Midbrain (tissue), 1 donor: Measurements from ENCODE around the gene PAQR8.

Experiments used
- DNase-seq: peaks from one replicate; lab custom pipeline; 2025; lab: John Stamatoyannopoulos, UW

PAQR8 gene

GRCh38 chr6:52347818-52348217, 14.1 kb upstream of the PAQR8 start:
- no peak for DNase-seq

DNA sequence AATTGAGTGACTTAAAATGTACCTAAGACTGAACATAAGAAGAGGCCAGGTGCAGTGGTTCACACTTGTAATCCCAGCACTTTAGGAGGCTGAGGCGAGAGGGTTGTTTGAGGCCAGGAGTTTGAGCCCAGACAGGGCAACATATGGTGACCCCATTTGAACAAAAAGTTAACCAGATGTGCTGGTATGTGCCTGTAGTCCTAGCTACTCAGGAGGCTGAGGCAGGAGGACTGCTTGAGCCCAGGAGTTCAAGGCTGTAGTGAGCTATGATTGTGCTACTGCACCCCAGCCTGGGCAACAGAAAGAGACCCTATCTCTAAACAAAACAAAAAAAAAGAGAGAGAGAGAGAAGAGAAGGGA, 10.1 kb upstream of the PAQR8 start:
- DNase-seq: no peak

GRCh38 chr6:52352239-52353018, 9.5 kb upstream of the PAQR8 start:
- DNase-seq: no peak

DNA sequence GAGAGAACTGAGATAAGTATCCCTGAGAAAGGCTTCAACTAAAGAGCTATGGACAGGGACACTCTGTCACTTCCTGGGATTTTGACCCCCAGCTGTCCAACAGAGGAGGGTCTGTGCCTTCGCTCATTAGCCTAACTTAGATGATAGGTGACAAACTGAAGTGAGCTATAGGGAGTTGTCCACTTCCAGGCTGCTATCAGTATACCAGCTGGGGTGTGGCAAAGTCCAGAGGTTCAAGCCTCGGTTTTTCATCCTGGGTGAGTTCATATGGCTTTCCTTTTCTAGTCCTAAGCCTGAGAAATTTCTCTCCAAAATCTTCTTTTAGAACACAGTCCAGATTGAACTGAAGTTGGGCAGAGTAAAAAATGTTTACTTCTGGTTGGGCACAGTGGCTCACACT, 5.9 kb upstream of the PAQR8 start:
- DNase-seq: no peak

DNA sequence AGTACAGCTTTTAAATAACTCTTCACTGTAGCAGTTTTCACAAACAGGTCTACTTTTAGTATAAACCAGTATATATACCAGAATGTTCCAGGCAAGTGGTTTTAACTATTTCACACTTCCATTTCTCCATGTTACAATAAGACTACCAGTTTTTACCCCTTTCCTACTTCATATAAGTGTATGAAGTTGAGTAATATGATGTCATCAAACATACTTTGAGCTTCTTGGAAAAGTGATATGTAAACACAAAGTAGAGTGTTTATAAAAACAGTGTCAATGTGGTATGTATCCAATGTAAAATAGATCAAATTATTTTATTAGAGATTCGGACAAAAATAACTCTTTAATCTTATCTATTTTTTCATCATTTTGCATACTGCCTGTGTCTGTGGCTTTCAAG, 2.5 kb upstream of the PAQR8 start:
- DNase-seq: no peak

DNA sequence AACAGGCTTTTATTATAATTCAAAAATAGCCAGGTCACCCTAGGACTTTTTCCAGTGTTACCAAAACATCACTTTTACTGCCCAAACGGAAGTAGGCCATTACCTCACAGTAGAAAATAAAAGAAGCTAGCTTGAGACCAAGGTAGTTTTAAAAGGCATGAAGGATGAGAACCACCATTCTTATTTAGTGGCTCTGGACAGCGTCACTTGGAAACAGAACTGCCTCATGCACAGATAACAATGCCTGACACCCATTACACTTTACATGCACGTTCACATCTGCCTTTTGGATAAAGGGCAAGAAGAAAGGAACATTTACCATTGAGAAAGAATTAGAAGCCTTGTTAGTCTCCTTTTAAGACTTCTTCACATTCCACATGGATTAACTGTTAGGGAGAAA, 1.9 kb upstream of the PAQR8 start:
- no peak for DNase-seq

GRCh38 chr6:52360601-52361413, 1.1 kb upstream of the PAQR8 start:
- no peak for DNase-seq

- DNase-seq: no peak
Measured at GRCh38 chr6:52361414-52361944, 472 bp upstream of the PAQR8 start.

DNA sequence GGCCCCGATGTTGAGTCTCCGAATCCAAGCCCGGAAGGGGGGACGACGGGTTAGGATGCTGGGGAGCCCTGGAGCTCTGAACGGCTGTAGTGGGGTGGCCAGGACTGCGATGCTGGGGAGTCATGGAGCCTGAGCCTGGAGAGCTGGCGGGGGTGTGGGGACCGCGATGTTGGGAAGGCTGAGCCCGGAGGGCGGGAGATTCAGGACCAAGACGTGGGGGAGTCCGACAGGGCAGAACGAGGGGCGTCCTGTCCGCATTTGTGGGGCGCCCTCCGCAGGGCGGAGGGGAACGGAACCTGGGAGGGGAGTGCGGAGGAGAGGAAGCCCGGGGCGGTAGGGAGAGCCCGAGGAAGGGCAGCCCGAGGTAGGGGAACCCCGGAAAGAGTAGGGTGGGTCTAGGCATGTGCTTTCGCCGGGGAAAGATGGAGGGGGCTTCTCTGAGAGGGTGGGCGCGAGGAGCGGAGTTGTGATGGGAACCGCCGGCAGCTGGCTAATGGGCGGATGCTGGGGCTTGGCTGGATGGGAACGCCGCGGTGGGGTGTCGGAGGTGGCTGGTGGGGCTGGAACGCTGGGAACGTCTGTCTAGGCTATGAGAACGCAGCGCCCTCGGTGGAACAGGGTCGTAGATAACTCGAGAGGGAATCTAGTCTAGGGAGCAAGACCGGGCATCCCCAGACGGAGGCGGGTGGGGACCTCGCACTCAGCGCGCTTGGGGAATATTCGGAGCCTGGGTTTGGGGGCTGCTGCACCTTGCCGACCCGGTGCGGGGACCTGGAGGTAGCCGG, 684 bp downstream of the PAQR8 start:
- peak; percentile 57 for DNase-seq

- peak; percentile 45 for DNase-seq
Measured at GRCh38 chr6:52363228-52363867, 1.4 kb downstream of the PAQR8 start.

DNA sequence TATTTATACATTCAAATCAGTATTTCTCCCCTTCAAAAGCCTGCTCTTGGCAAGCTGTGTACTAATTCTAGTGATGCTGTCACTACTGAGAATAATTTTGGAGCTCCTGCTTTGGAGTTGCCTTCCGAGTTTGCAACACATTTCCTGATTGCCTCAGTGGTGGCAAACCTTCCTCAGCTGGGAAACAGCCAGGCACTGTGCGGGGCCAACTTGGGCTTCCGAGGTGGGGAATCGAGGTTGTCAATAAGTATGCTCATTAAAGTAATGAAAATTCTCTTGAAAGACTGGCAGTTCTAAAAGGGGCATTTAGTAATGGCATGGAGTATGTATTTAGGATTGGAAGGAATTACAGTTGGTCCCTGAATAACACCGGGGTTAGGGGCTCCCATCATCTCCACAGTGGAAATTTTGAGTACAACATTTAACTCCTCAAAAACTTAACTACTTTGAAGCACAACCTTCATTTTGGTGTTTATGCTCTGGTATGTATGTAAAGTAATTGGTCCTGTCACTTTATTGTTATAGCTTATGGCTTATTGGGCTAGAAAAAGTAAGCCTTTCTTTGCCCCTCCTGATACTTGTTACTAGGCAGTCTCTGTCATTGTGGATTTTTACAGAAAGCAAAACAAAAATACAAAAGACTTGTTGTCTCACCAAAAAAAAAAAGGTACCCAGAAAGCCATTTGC, 2.7 kb downstream of the PAQR8 start:
- peak; percentile 61 for DNase-seq

GRCh38 chr6:52365317-52365716, 3.4 kb downstream of the PAQR8 start:
- DNase-seq: peak; percentile 52

- DNase-seq: peak; percentile 51
Measured at GRCh38 chr6:52365866-52366540, 4.1 kb downstream of the PAQR8 start.

DNA sequence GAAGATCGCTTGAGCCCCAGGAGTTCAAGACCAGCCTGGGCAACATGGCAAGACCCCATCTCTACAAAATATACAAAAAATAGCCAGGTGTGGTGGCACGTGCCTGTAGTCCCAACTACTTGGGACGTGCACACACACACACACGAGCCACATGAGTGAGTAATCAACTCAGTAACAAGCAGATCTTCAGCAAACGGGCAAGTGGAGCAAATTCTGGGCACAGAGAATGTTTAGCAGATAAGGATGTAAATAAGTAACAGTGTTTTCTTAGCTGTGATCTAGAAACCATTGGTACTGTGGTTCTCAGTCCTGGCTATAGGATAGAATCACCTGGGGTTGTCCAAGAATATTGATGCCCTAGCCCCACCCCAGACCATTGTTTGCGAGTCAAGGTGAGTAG, 6.1 kb downstream of the PAQR8 start:
- no peak for DNase-seq

- no peak for DNase-seq
Measured at GRCh38 chr6:52369234-52369633, 7.3 kb downstream of the PAQR8 start.

- DNase-seq: no peak
Measured at GRCh38 chr6:52371656-52372191, 9.8 kb downstream of the PAQR8 start.

DNA sequence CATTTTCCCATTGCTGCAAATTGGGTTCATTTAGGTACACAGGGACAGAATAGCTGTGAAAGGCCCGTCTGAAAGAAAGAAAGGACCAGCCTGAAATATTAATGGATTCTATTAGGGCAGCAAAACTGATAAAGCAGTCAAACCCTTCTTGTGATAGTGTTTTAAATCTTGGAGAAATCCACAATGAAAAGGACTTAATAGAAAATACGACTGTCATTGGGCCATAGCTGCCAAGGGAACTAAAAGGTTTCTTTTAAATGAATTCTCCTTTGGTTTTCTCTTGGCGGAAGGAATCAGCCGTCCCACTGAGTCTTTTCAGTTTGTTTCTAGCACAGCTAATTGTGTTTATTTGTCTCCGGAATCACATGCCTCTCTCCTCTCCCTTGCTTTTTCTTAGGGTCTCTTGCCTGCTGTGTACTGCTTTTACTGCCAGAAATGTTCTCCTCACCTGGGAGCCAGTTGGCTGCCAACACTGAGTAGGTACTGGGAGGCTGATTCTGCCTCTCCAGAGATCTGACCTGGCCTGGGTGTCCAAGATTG, 11.3 kb downstream of the PAQR8 start:
- peak; percentile 63 for DNase-seq

DNA sequence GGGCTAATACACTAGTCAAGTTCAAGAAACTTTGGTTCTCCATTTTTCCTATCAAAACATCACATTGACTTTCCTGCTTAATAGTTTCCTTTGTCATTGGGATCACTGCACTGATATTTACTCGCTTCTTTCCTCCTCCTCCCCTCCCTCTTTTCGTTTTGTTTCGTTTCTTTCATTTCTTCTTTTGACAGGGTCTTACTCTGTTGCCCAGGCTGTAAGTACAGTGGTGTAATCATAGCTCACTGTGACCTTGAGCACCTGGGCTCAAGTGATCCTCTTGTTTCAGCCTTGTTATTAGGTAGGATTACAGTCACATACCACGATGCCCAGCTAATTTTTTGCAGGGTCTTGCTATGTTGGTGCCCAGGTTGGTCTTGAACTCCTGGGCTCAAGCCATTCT, 12.3 kb downstream of the PAQR8 start:
- no peak for DNase-seq

DNA sequence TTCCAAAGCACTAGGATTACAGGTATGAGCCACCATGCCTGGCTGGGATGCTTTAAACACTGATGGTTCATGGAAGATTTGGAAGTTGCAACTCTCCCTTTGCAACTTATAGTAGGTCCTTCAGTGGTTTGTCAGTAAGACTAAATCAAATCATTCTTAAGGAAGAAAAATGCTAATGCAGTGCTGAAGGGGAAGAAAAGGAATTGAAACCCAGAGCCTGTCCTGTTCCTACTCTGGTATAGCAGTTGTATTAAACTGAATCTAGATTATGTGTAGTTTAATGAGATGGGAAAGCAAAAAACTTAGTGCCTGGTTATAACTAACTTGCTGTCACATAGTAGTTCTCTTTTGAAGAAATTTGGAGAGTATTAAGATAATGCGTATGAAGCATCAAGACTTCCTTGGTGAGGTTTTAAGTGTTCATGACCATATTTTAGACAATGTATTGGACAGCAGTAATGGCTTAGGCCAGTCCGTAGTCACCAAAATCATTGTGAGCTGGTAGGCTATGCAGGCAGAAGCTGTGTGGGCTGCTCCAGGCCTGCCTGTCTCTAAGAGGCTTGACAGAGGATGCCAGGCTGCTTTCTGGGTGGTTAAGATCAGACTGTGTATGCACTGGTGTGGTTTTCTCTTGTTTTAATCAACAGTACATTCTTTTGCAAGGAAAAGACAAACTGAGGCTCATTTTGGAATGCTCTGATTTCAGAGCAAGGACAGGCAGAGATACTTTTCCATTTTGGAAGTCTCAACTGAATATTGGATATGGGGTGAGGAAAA, 14.0 kb downstream of the PAQR8 start:
- DNase-seq: no peak
